GM03348 (cell line): Measurements from ENCODE around the gene NOP16.
A peak's percentile ranks its signal among the peaks of the same experiment; 100 is the strongest.

ENCODE experiments used
- DNase-seq: peaks from one replicate; pipeline ENCODE4 v3.0.0; 2012; ENCODE audit warnings: low spot score

The NOP16 gene

GRCh38 chr5:176388444-176389134 is at the start of gene NOP16, which contains the start of gene HIGD2A:
Gene NOP16, minus strand, starts transcription at chr5:176388598. Its CDS starts 59 bp downstream, at chr5:176388539.
Gene HIGD2A, plus strand, starts transcription at chr5:176388751. Its CDS starts 69 bp downstream, at chr5:176388820.
- DNase-seq, result peak; percentile 98

- peak; percentile 48 for DNase-seq
Measured at GRCh38 chr5:176436656-176437055, 48.3 kb upstream of the NOP16 start.

DNA sequence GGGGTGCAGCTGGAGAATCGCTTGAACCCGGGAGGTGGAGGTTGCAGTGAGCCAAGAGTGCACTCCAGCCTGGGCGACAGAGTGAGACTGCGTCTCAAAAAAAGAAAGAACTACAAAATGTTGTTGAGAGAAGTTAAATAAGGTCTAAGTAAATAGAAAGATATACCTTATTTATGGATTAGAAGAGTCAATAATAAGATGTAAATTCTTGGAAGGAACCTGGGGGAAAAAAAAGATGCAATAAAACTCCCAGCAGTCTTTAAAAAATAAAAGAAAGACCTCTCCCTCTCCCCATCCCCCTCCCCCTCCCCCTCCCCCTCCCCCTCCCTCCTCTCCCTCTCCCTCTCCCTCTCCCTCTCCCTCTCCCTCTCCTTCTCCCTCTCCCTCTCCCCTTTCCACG is 44.3 kb upstream of the NOP16 start:
- DNase-seq, result no peak

DNA sequence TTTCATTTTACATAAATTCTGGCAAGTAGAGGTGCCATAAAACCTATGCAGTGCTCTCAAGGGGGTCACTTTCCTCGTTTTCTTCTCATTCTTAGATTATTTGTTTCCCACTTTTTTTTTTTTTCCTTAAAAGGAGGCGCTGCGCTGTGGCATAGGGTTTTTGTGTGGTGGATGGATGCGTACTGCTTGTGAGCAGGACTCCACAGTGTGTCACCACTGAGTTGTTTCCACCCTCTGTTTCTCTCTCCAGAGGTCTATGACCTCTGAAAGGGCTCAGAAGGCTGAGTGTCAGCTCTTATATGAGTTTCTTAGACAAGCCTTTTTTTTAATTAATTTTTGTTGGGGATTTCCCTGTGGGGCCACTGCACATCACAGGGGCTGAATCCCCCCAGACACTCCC is 41.6 kb upstream of the NOP16 start:
- DNase-seq, result no peak

DNA sequence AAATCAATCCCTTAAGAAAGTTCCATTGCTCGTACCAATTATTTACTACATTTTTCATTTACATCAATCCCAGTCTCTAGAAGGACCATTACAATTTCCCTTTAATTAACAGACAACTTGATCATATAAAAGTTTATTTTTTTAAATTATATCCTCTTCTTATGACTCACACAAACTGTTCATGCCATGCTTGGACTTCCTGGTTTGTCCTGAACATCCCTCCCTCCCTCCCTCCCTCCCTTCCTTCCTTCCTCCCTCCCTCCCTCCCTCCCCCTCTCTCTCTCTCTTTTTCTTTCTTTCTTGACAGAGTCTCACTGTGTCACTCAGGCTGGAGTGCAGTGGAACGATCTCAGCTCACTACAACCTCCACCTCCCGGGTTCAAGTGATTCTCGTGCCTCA is 39.6 kb upstream of the NOP16 start:
- no peak for DNase-seq

DNA sequence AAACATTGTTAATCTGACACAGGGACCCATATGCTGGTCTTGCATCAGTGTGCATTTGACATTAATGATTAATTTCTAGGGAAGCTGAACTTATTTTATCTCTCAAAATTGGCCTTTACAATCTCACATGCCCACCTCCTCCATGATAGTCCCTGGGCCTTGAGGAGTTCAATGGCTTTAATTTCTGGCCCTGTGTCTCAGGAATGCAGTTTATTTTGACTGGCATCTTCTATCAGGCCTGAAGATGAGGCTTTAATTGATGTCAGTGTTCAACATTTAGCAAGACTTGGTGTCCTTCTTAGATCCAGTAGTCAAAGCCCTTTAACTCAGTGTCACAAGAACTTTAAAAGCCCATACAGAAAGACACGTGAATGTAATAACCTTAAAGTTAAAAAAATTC is 38.5 kb upstream of the NOP16 start:
- DNase-seq, result no peak

GRCh38 chr5:176425791-176426190 is 37.4 kb upstream of the NOP16 start:
- DNase-seq, result no peak

- no peak for DNase-seq
Measured at GRCh38 chr5:176425138-176425537, 36.7 kb upstream of the NOP16 start.

- DNase-seq, result no peak
Measured at GRCh38 chr5:176424181-176424580, 35.8 kb upstream of the NOP16 start.

GRCh38 chr5:176420972-176421544 is 32.7 kb upstream of the NOP16 start:
- DNase-seq, result no peak

DNA sequence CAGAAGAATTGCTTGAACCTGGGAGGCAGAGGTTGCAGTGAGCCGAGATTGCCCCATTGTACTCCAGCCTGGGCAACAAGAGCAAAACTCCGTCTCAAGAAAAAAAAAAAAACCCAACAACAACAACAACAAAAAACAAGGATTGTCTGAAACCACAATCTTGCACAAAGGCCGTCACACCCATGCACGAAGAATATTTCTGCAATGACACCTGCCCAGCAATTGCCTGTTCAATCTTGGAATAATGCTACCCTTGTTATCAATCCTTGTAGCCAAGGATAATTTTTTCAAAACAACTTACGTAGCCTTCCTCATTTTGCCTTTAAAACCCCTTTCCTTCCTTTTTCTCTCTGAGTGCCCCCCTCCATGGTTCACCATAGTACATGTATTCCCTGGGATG is 31.7 kb upstream of the NOP16 start:
- DNase-seq, result no peak

- DNase-seq, result no peak
Measured at GRCh38 chr5:176418251-176418650, 29.9 kb upstream of the NOP16 start.

DNA sequence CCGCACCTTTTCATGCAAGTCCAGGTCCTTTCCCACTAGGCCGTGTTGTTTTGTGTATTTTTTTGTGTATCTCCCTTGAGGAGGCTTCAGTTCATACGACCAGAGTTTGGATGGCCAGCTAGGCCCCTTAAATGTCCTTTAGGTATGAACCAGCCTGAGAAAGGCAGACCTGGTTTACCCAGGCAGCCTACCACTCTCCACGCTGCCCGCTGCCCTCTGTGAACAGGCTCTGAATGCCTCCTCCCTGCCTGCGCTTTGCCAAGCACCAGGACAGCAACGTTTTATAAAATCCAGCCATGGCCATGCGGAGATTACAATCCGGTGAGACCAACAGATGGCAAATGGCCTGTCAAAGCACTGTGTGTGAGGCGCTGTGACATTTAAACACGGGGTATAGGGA is 28.6 kb upstream of the NOP16 start:
- no peak for DNase-seq

DNA sequence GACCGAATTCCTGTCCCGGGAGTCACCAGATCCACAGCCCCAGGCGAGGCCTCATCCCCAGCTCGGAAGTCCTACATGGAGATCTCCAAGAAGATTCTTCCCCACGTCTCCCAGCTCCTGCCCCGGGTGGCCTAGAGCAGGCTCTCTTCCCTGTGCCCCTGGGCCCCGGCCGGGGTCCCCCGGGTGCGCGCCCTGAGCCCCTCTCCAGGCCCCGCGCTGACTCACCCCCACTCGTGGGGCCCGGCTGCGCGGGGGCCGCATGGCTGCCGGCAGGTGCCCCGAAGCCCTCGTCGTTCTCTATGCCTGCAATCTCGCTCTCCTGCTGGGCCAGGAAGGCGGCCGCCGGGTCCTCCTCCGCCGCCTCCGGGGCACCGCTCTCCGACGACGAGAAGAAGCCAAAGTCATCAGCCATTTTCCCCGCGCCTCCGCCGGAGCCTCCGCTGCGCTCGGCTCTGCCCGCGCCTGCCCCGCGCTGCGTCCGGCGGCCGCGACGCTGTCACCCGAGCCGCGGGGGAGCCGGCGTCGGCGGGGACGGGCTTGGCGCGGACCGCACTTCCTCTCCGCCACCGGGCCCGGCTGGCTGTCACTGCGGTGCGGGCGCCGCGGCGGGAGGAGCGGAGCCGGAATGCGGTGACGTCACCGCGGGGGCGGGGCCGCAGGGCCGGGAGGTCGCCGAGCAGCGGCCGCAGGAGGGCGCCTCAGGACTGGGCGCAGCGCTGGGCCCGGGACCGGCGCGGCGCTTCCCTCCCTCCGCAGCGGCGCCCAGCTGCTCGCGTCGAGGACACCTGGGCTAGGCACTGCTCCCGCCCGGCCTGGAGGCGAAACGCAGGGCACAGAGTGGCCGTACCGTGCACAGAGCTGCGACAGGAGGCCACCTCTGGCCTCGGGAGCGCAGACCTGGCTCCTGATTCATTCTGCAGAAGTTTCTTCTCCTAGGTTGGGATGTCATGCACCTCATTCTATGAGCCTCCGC is 27.8 kb upstream of the NOP16 start, which contains the start of gene CLTB:
TSS of gene CLTB (minus strand) at position 588 of the 973 bp plus-strand sequence. CDS start at position 412, 176 bp downstream.
- peak; percentile 98 for DNase-seq

DNA sequence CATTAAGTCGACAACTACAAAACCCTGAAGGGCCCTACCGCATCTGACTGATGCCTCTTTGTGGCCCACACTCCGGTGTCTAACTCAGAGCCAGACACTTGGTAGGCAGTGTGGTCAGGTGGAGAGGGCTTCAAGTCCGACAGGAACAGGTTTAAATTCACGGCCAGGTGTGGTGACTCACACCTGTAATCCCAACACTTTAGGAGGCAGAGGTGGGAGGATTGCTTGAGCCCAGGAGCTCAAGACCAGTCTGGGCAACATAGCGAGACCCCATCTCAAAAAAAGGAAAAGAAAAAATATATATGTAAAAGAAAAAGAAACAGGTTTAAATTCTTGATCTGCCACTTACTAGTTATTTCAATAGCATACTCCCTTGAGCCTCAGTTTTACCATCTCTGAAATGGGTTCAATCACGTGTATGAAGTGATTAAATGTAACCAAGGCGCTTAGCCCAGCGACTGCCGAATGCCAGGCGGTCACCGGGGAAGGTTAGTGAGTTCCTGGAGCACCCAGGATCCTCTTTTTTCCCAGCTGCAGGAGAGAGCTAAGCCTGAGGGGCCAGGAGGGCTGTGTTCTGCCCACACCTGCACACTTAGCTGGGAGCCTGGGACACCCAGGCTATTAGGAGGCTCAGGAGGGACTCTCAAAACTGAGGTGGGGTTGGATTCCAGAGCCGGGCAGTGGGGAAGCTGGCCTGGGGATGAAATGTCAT is 27.0 kb upstream of the NOP16 start:
- DNase-seq, result no peak

DNA sequence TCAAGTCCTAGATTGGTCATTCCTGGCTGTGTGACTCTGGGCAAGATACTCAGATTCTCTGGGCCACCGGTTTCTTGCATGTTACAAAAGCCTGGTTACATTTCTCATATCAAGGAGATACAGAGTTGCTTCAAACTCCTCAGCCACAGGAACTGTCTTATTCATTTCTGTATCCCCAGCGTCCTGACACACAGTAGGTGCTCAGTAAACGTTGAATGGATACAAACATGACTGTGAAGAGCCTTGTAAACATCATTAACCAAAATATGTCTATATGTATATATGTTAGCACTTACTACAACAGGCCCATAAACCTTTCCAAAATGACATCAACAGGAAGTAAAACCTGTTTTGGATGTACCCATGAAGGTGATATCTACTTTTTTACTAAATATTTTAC is 26.3 kb upstream of the NOP16 start:
- peak; percentile 3 for DNase-seq

DNA sequence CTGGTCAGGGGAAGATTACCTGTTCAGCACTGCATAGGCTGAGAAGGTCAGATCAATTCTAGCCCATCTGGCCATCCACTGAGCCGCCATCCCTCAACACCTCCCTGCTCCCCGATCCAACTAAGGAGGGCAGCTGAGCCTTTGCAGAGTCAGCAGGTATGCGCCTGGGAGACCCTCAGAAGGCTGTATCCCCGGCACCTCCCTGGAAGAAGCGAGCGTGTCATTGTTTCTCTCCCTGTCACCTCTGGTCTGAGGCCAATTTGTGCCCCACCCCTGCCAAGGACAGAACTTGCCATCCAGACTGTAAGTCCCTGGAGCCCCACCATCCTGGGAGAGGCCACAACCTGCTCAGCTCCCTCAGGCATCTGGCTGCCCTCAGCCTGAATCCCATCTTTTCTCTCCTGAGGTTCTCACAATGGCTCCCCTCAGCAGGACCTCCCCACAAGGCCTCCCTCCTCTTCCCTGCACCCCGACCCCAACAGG is 25.4 kb upstream of the NOP16 start:
- DNase-seq, result peak; percentile 4

GRCh38 chr5:176413255-176413565 is 24.8 kb upstream of the NOP16 start:
- peak; percentile 64 for DNase-seq

DNA sequence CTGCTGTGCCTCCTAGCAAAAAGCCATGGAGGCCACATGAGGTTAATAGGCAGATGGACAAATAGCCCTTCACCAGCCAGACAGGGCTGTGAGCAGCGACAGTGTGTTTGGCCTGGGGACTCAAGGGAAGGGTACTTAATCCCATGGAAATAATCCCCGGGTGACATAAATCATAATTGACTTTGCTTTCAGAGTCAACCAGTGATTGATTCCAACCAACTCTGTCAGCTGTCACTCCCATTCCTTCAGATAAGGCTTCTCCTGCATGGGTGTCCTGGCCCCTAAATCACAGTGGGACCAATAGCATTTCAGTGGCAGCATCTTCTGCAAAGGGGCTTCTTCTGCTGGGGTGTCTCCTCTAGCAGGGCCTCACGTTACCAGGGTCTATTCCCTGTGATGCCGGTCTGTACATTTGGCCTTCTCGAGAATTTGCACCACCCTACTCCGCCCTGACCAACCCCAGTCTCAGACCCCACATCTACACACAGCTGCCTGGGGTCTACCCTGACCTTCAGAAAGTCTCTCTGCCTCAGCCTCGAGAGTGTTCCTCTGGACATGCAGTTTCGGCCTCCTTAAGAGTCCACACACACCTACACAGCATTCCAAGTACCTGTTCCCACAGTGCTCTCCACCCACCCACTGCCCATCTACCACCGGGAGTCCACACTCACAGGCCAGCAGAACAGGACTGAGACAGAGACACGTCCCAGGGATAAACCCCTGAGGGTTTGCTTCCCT is 24.3 kb upstream of the NOP16 start:
- DNase-seq, result no peak

DNA sequence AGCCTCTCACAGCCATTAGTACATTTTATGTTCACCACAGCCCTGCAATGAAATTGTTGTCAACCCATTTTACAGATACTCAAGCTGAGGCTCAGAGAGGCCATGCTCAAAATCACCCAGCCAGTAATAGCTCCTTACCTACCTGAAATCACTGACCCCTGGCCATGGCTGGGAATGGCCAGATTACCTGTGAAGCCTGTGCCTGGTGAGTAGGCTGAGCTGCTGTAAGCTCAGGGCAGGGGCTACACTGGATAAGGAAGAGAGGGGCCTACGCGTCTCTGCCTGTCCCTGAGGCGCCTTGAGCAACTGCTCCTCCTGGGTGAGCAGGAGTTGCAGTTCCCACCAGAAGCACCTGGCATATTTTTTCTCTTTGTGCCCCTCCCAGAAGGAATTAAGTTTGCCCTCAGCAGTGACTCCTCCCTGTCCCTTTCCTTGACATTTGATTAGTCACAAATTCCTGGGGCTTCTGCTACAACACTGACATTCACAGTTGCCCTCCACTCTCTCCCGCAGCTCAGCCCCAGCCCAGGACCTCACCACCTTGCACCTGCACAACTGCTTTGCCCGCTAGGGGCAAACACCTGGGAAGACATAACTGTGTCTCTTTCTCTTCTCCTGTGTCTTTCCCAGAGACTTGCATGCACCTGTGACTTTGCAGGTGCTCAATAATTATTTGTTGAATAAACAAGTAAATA is 22.2 kb upstream of the NOP16 start:
- DNase-seq, result peak; percentile 4

DNA sequence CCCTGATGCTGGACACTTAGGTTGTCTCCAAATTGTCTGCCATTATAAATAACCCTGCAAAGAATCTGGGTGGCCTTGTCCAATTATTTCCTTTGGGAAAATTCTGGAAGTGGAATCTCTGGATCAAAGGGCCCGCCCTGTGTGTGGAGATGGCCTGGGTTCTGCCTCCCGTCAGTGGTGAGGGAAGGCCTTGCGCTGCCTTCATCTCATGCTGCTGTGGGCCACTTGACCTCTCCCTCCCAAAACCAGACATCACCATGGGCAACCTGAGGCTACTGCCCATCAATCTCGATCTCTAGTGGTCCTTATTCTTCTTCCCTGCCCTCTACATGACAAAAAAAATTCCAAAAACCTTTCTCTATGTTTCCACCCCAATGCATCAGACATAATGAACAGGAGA is 21.4 kb upstream of the NOP16 start:
- no peak for DNase-seq
